H4 (cell line): ENCODE measurements around the gene AVPR1B. TPM values are rescaled to one million over a fixed set of nuclear protein-coding genes. Genes with fewer than 3 reads are reported as not detected.

ENCODE experiments used
- DNase-seq: peaks from one replicate; pipeline ENCODE4 v3.0.0-alpha.2; 2015; ENCODE audit warnings: low spot score
- total RNA-seq: library from RNA; depleted of rRNA; stranded (reverse); fragments of >200 nt; shearing (Covaris generic); gene quantifications from 2 replicates; pipeline ENCODE4 v1.2.3, GENCODE V29; 2014; rRNA removed

AVPR1B gene, protein sequence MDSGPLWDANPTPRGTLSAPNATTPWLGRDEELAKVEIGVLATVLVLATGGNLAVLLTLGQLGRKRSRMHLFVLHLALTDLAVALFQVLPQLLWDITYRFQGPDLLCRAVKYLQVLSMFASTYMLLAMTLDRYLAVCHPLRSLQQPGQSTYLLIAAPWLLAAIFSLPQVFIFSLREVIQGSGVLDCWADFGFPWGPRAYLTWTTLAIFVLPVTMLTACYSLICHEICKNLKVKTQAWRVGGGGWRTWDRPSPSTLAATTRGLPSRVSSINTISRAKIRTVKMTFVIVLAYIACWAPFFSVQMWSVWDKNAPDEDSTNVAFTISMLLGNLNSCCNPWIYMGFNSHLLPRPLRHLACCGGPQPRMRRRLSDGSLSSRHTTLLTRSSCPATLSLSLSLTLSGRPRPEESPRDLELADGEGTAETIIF
- total RNA-seq = not detected in 2 replicates

- no peak for DNase-seq
Measured at GRCh38 chr1:206117151-206117948, at the start of gene AVPR1B. TSS of gene AVPR1B (minus strand) at chr1:206117388. CDS start at chr1:206116890, 498 bp downstream.

DNA sequence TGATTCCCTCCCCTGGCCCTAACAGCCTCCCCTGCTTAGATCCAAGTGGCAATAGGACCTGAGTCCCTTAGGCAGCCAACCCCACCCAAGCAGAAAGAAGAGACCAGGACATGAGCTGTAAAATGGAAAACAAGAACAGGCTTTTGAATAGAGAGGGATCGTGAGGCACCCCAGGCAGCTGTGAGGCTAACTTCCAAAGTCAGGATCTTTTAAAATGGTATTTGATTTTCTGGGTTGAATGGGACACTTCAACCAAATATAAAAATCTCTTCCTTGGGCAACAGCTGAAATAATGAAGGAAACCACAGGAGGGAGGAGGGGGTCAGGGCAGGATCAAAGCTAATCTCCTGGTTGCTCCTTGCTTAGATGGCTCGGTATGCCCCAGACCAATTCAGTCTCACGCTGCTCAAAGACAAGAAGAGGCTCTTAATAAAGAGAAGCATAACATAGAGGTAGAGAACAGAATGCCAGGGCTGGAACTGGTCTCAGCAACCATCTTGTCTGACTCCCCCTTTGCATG is 28.6 kb upstream of the AVPR1B start:
- no peak for DNase-seq

- DNase-seq = no peak
Measured at GRCh38 chr1:206144605-206145004, 27.4 kb upstream of the AVPR1B start.

DNA sequence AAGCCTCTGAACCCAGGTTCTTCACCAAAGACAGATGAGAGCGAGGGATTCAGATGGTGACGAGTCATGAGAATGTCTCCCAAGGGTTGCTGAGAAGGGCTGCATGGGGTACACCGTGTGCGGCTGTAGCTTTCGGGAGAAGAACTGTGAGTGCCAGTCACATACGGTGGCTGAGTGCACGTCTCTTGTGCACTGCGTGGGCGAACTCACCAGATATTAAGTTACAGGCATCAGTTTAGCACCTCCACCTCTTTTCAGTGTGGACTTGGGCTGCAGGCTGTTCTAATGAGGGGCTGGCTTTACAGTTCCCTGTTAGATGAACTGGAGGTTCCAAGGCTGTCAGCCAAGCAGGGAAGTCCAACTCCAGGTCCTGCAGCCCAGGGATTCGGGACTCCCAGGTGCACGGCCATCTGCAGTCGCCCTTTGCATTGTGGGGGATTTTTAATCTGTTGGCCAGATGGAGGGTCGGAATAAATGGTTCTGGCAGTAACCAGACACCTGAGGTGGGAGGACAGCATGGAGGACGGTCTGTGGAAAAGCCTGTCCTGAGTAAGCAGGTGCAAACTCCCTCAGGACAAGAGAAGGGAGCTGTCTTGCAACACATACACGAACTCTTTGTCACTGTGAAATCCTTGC is 26.5 kb upstream of the AVPR1B start:
- DNase-seq = no peak

DNA sequence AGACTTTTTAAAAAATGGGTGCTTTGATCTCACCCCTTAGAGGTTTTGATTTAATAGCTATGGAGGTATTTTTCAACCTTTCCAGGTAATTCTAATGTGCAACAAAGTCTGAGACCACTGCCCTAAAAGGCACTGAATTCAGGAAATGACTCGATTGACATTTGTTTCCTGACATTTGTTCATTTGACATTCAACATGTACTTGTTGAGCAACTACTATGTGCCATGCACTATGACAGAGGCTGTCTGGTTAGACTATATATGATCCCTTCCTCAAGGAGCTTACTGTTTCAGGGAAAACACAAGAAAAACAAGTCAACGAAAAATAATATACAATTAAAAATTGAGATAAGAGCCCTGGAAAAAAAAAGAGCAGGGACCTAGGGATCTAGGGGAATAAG is 25.6 kb upstream of the AVPR1B start:
- no peak for DNase-seq

DNA sequence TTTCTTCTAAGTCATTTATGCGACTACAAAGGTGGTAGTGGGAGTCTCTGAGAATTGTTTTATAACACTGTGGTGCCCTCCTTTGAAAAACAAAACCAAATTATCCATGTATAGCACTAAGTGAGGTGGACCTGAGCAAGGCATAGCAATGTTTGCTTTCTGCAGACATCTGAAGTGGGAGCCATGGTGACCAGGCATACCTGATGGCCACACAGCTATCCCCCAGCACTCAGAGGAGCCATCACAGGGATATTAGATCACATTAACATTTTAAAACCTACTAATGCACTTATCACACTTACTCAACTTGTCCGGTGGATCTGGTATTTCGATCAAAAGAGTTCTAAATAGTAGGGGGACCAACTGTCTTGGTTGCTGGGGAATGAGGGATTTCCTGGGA is 24.8 kb upstream of the AVPR1B start:
- no peak for DNase-seq

DNA sequence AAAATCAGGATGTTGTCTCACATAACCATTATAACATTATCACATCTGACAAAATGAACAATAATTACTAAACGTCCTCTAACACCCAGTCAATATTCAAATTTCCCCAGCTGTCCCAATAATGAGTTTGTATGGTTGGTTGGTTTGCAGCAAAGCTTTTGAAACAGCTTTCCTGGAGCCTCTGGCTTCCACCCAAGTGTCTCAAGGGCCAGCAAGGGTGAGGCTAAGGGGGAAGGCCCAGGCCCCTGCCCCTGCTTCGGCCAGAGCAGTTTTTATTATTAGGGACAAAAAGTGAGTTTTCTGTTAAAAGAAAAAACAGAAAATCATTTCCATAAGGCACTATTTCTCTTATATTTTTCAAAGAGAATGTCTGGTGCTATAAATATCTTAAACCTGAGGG is 19.1 kb upstream of the AVPR1B start:
- DNase-seq = no peak

DNA sequence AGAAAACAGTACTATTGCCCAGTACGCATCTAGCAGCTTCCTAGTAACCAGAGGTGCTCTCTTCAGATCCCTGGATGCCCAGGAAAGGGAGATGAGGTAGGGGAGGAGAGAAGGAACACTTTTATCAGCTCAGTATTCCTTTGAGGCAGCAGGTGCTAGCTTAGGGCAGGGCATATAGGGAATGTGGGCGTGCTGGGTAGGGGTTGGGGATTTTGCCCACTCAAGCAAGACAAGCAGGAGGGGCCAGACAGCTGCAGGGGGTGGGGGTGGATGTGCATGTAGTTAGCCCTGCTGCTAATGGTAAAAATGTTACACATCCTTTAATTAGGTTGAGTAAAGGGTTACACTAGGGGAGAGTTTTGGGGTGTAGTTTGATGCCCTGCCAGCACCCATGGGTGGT is 18.1 kb upstream of the AVPR1B start:
- no peak for DNase-seq

DNA sequence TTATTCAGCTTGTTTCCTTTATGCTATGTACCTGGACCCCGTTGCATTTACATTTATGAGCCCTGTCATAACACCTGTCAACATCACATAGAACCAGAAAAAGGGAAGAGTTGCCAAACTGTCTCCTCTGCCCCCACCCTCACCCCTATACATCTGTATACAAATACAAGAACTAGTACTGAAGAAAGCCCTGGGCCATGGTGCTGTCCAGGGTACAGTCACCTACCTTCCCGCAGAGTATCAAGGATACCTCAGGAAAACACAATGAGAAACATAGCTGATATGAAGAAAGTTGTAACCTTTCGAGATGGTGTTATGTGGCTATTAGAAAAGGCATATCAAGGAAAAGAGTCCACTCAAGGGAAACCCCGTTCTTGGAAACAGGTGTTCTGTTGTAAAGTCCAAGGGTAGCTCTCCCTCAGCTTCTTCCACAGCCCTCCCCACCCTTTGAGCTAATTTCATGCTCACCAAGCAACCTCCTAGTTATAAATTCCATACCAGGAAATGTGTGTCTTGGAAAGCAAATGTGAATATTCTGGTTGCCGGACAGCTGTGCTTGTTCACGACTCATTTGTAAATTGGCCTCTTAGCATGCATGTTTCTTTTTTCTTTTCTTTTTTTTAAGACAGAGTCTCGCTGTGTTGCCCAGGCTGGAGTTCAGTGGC is 16.7 kb upstream of the AVPR1B start:
- DNase-seq = no peak

DNA sequence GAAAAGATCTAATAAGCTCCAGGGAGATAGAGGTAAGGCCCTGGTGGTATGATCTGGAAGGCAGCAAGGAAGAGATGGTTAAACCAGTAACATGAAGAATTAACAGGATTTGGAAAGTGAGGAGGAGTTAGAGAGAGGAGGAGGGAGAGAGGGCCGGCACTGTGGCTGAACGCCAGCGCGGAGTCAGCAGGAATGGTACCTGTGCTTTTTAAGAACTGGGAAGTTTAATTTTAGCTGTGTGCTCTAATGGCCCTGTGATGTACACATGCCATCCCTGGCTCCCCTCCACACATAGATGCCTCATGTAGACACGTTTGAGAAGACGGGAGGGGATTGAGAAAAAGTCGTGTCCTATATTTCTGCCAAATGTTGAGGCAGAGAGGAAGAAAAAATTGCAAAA is 13.8 kb upstream of the AVPR1B start:
- no peak for DNase-seq

DNA sequence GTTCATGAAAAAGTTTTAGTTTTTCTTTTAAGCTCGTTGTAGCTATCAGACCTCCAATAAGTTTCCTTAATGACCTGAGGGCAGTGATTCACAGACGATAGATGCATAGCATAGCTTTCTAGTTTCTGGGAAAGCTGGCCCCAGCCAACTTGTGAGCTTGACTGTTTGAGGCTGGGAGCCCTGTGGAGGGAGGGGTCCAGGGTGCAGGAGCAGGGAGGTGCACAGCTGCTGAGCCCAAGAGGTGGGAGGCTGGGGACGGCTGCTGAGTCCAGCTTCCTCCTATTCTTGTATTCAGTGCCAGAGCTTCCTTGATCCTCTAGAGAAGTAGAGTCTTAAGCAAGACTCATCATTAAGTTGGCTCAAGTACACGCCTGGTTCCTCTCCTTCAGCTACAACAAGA is 11.0 kb upstream of the AVPR1B start:
- no peak for DNase-seq

DNA sequence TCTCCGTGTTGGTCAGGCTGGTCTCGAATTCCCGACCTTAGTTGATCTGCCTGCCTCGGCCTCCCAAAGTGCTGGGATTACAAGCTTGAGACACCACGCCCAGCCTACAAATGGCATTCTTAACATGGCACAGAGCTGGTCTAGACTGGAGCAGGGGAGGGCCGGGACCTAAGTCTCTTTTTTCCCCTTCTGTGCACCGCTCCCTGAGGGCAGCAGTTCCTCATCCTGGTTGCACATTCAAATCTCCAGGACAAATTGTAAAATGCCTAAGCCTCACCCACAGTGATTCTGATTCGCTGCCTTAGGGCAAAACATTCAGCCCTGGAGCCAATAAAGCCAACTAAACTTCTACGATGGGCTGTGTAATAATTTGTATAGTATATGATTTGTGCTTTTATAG is 10.1 kb upstream of the AVPR1B start:
- no peak for DNase-seq

DNA sequence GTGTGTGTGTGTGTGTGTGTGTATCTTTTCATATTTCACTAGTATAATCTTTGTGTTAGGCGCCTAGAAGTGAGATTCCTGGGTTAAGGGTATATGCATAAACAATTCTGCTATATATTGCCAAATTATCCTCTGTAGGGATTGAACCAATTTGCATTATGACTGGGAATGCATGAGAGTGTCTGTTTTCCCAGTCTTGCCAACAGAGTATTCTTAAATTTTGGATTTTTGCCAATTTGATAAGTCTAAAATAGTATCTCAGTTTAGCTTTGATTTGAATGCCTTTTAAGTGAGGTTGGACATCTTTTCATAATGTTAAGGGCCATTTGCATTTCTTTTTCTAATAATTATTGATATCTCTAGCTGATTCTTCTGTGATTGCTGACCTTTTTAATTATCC is 8.2 kb upstream of the AVPR1B start:
- DNase-seq = no peak

GRCh38 chr1:206122686-206123085 is 5.5 kb upstream of the AVPR1B start:
- DNase-seq = no peak

DNA sequence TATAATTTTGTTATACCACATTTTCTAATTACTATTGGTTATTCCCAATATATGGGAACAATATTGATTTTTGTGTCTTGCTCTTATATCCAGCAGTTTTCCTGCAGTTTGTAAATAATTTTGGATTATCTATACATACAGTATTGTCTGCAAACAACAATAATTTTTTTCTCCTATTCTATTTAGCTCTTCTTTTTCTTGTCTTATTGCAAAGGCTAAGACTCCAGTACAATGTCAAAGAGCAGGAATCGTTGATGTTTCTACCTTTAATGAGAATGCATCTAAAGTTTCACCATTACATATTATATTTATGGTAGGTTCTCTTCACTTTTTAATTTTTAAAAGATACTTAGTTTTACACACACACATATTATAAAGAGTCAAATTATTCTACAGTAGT is 4.1 kb upstream of the AVPR1B start:
- DNase-seq = no peak

DNA sequence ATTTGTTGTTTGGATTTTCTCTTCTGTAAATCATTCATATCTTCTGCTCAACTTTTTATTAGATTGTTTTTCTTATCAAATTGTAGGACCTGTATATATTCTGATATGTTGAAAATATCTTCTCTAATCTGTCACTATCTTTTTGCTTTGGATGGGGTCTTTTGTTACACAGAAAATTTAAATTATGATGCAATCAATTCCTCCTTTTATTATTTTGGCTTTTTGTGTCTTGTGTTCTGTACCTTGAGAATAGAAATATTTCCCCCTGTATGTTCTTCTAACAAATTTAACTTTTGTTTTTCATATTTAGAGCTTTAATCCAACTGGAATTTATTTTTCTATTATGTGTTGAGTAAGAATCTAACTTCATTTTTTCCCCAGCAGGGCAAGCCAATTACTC is 3.2 kb upstream of the AVPR1B start:
- no peak for DNase-seq

GRCh38 chr1:206116873-206117150 is 376 bp downstream of the AVPR1B start:
- no peak for DNase-seq

DNA sequence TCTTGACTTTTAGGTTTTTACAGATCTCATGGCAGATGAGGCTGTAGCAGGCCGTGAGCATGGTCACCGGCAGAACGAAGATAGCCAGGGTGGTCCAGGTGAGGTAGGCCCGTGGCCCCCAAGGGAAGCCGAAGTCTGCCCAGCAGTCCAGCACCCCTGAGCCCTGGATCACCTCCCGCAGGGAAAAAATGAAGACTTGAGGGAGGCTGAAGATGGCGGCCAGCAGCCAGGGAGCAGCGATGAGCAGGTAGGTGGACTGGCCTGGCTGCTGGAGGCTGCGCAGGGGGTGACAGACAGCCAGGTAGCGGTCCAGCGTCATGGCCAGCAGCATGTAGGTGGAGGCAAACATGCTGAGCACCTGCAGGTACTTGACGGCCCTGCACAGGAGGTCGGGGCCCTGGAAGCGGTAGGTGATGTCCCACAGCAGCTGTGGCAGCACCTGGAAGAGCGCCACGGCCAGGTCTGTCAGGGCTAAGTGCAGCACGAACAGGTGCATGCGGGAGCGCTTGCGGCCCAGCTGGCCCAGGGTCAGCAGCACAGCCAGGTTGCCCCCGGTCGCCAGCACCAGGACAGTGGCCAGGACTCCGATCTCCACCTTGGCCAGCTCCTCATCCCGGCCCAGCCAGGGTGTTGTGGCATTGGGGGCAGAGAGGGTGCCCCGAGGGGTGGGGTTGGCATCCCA is 856 bp downstream of the AVPR1B start:
- DNase-seq = no peak

DNA sequence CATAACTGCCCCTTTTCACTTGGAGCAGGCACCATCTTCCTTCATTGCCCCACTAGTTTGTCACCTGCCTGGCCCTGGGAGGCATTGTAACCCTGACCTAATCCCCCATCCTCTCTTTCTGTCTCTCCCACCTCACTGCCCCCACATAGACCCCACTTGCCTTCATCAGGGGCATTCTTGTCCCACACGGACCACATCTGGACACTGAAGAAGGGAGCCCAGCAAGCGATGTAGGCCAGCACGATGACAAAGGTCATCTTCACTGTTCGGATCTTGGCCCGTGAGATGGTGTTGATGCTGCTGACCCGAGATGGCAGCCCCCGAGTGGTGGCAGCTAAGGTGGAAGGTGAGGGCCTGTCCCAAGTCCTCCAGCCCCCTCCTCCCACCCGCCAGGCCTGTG is 1.4 kb downstream of the AVPR1B start:
- DNase-seq = no peak

- DNase-seq = no peak
Measured at GRCh38 chr1:206114692-206115640, 2.2 kb downstream of the AVPR1B start.
